Measurements from ENCODE around the gene LMF2.

GRCh38 chr22:50463188-50463900 lies 44.2 kb downstream of the LMF2 start:
- no peak for TF ChIP-seq POLR2A (IDR thresholded peaks at IDR 0.05; ENCODE audit: low read depth, low read length)
- TF ChIP-seq RFX5 (IDR thresholded peaks at IDR 0.05; ENCODE audit: low read depth, low read length), result no peak
- no peak for TF ChIP-seq CTCF (conservative IDR thresholded peaks at IDR 0.05; ENCODE audit: low read depth, low read length)
- TF ChIP-seq NFE2L2 (IDR thresholded peaks at IDR 0.05; ENCODE audit: low read depth, low read length), result no peak
- TF ChIP-seq USF2 (IDR thresholded peaks at IDR 0.05; ENCODE audit: low read depth, low read length), result no peak
- no peak for TF ChIP-seq MAFK (IDR thresholded peaks at IDR 0.05; ENCODE audit: low read depth, low read length)
- no peak for TF ChIP-seq RCOR1 (IDR thresholded peaks at IDR 0.05; ENCODE audit: insufficient replicate concordance, low read length)
- TF ChIP-seq SMC3 (IDR thresholded peaks at IDR 0.05; ENCODE audit: low read depth, low read length), result no peak
- TF ChIP-seq CEBPB (IDR thresholded peaks at IDR 0.05; ENCODE audit: low read depth, low read length), result no peak
- no peak for TF ChIP-seq MAZ (IDR thresholded peaks at IDR 0.05; ENCODE audit: borderline replicate concordance, low read depth, low read length)
- TF ChIP-seq RAD21 (IDR thresholded peaks at IDR 0.05; ENCODE audit: low read length), result no peak
- no peak for TF ChIP-seq CHD1 (IDR thresholded peaks at IDR 0.05; ENCODE audit: low read depth, low read length)
- TF ChIP-seq ELK1 (IDR thresholded peaks at IDR 0.05; ENCODE audit: borderline replicate concordance, low read depth, low read length), result no peak

All from IMR-90 (cell line).